GM23338 (cell line): Measurements from ENCODE around the gene B4GALT2. TPM values are rescaled to one million over a fixed set of nuclear protein-coding genes. Genes with fewer than 3 reads are reported as not detected.

Source experiments
- ATAC-seq: fragments of 200-7000 bp; cut with Tn5 transposase; 3 replicates; pipeline ENCODE4 v1.9.1; 2020
- DNase-seq: peaks from one replicate; pipeline ENCODE4 v3.0.0-alpha.2; 2015; ENCODE audit warnings: low spot score
- H2AFZ ChIP-seq: fragments of 200-600 bp; sonication (generic); 2 replicates; pipeline ENCODE4 v1.8.0; 2016; ENCODE audit warnings: antibody characterized with exemption, mild to moderate bottlenecking, moderate library complexity
- H3F3A ChIP-seq: fragments of 200-600 bp; sonication (generic); replicated peaks from 2 replicates; pipeline ENCODE4 v1.8.0; 2017; ENCODE audit warnings: antibody characterized with exemption, mixed run types, low read depth
- H3K27ac ChIP-seq: fragments of 200-600 bp; sonication (generic); 2 replicates; pipeline ENCODE4 v1.6.1; 2016; ENCODE audit warnings: low read depth
- H3K27me3 ChIP-seq: fragments of 200-600 bp; sonication (generic); 2 replicates; pipeline ENCODE4 v1.8.0; 2016; ENCODE audit warnings: mild to moderate bottlenecking, mixed run types, moderate library complexity; ENCODE audit not compliant: insufficient read depth
- H3K36me3 ChIP-seq: fragments of 200-600 bp; sonication (generic); 2 replicates; pipeline ENCODE4 v1.8.0; 2016; ENCODE audit warnings: mild to moderate bottlenecking; ENCODE audit not compliant: insufficient read depth
- H3K4me1 ChIP-seq: fragments of 200-600 bp; sonication (generic); 2 replicates; pipeline ENCODE4 v1.8.0; 2016; ENCODE audit warnings: mild to moderate bottlenecking, moderate library complexity; ENCODE audit not compliant: insufficient read depth
- H3K4me2 ChIP-seq: fragments of 200-600 bp; sonication (generic); 2 replicates; pipeline ENCODE4 v1.7.1; 2017; ENCODE audit warnings: mixed run types
- H3K4me3 ChIP-seq: fragments of 200-600 bp; sonication (generic); 2 replicates; pipeline ENCODE4 v1.6.1; 2016; ENCODE audit warnings: mixed run types
- H3K79me2 ChIP-seq: fragments of 200-600 bp; sonication (generic); replicated peaks from 2 replicates; pipeline ENCODE4 v1.8.0; 2017; ENCODE audit warnings: mild to moderate bottlenecking; ENCODE audit not compliant: insufficient read depth
- H3K9me2 ChIP-seq: fragments of 200-600 bp; sonication (generic); 2 replicates; pipeline ENCODE4 v1.8.0; 2017; ENCODE audit not compliant: insufficient read depth
- H4K20me1 ChIP-seq: fragments of 200-600 bp; sonication (generic); replicated peaks from 2 replicates; pipeline ENCODE4 v1.8.0; 2017; ENCODE audit warnings: mild to moderate bottlenecking; ENCODE audit not compliant: insufficient read depth
- H3K27ac Mint-ChIP-seq: 2 replicates; pipeline ENCODE4 v1.8.0; 2020; ENCODE audit warnings: inconsistent platforms, mild to moderate bottlenecking, moderate library complexity, mixed read lengths
- H3K27me3 Mint-ChIP-seq: 3 replicates; pipeline ENCODE4 v1.8.0; 2022; ENCODE audit warnings: low read depth, mild to moderate bottlenecking, moderate library complexity, mixed read lengths, inconsistent platforms; ENCODE audit not compliant: insufficient read depth, poor library complexity
- H3K36me3 Mint-ChIP-seq: 3 replicates; pipeline ENCODE4 v1.8.0; 2021; ENCODE audit warnings: low read depth, mild to moderate bottlenecking, inconsistent platforms, moderate library complexity, mixed read lengths
- H3K4me1 Mint-ChIP-seq: 3 replicates; pipeline ENCODE4 v1.8.0; 2020; ENCODE audit warnings: mild to moderate bottlenecking, inconsistent platforms, mixed read lengths
- H3K4me3 Mint-ChIP-seq: 3 replicates; pipeline ENCODE4 v1.8.0; 2021; ENCODE audit warnings: moderate library complexity, mild to moderate bottlenecking, inconsistent platforms, mixed read lengths
- H3K9me3 Mint-ChIP-seq: 3 replicates; pipeline ENCODE4 v1.8.0; 2020; ENCODE audit warnings: moderate library complexity, mild to moderate bottlenecking, inconsistent platforms, mixed read lengths
- CREB1 ChIP-seq: fragments of 250-450 bp; sonication (Bioruptor Pico); IDR thresholded peaks from 2 replicates; pipeline ENCODE4 v1.5.0; 2020; ENCODE audit warnings: low read depth, mild to moderate bottlenecking, moderate library complexity
- CTCF ChIP-seq, 2 experiments: fragments of 200-600 bp in 1 of 2; sonication (generic) in 1 of 2; conservative IDR thresholded peaks; 2 replicates each; pipeline versions ENCODE4 v1.5.1 to v1.6.1; 2016 to 2017; ENCODE audit warnings: antibody characterized with exemption in 2 of 2, low read depth in 2 of 2, mild to moderate bottlenecking in 2 of 2, moderate library complexity in 1 of 2
- ETS1 ChIP-seq: IDR thresholded peaks from 2 replicates; pipeline ENCODE4 v1.6.1; 2016; ENCODE audit warnings: antibody characterized with exemption
- EZH2 ChIP-seq: fragments of 200-600 bp; sonication (generic); IDR thresholded peaks from one replicate; pipeline ENCODE4 v1.8.0; 2017; ENCODE audit warnings: antibody characterized with exemption, mild to moderate bottlenecking, low read depth; ENCODE audit not compliant: unreplicated experiment
- EZH2phosphoT487 ChIP-seq: fragments of 200-600 bp; sonication (generic); IDR thresholded peaks from one replicate; pipeline ENCODE4 v1.8.1; 2018; ENCODE audit warnings: antibody characterized with exemption; ENCODE audit not compliant: unreplicated experiment
- JUNB ChIP-seq: IDR thresholded peaks from one replicate; pipeline ENCODE4 v1.6.1; 2016; ENCODE audit warnings: antibody characterized with exemption; ENCODE audit not compliant: unreplicated experiment
- NANOG ChIP-seq: IDR thresholded peaks from 2 replicates; pipeline ENCODE4 v1.6.1; 2016; ENCODE audit warnings: antibody characterized with exemption, borderline replicate concordance
- POLR2AphosphoS5 ChIP-seq: IDR thresholded peaks from 2 replicates; pipeline ENCODE4 v1.6.1; 2016; ENCODE audit warnings: antibody characterized with exemption, low read depth
- REST ChIP-seq: IDR thresholded peaks from one replicate; pipeline ENCODE4 v1.6.1; 2018; ENCODE audit warnings: antibody characterized with exemption; ENCODE audit not compliant: unreplicated experiment
- STAT1 ChIP-seq: IDR thresholded peaks from one replicate; pipeline ENCODE4 v1.6.1; 2016; ENCODE audit warnings: antibody characterized with exemption; ENCODE audit not compliant: unreplicated experiment
- ZNF114 ChIP-seq: fragments of 250-450 bp; sonication (Bioruptor Pico); IDR thresholded peaks from 2 replicates; pipeline ENCODE4 v1.5.0; 2020; ENCODE audit warnings: mild to moderate bottlenecking, moderate library complexity
- ZNF331 ChIP-seq: fragments of 250-450 bp; sonication (Bioruptor Pico); IDR thresholded peaks from 2 replicates; pipeline ENCODE4 v1.5.0; 2020; ENCODE audit warnings: low read depth, mild to moderate bottlenecking, moderate library complexity
- ZNF462 ChIP-seq: fragments of 250-450 bp; sonication (Bioruptor Pico); IDR thresholded peaks from 2 replicates; pipeline ENCODE4 v1.5.0; 2020; ENCODE audit warnings: mild to moderate bottlenecking, moderate library complexity
- polyA plus RNA-seq: library from polyadenylated mRNA; unstranded; fragments of >200 nt; fragmentation: Nextera tagmentation; extraction: Ambion mirVana; gene quantifications from 2 replicates; pipeline ENCODE4 v1.2.1, GENCODE V29; 2016
- total RNA-seq: library from RNA; depleted of rRNA; stranded (reverse); fragments of >200 nt; shearing (Covaris generic); gene quantifications from 2 replicates; pipeline ENCODE4 v1.2.3, GENCODE V29; 2014

Gene B4GALT2
- total and polyA plus RNA-seq, 2 experiments from 2014 or later = 22.4 to 63.1 TPM

GRCh38 chr1:43977376-43978263, 1.4 kb upstream of the B4GALT2 start:
- Histone ChIP-seq H3K27me3 (no peaks in the 10 kb centered on the region), H3K4me3 (peak overlapping the region; percentile 88), H3K36me3 (0 out of 2 replicates have a peak, but pooled peaks cover 7% of the 10 kb centered on the region), H3F3A (peaks cover 29% of the 10 kb centered on the region; the same call in 1 of the 2 replicates), H3K27ac (no peak overlapping the region), H3K4me2 (peak overlapping the region; percentile 98; the same call in 1 of the 2 replicates), H2AFZ (no peak overlapping the region), H3K4me1 (peaks cover 29% of the 10 kb centered on the region), H3K9me2 (no peaks in the 10 kb centered on the region), H4K20me1 (peaks cover 19% of the 10 kb centered on the region), H3K79me2 (peaks cover 16% of the 10 kb centered on the region)
- Mint-ChIP-seq H3K4me3 (peak overlapping the region; percentile 90; the same call in 2 of the 3 replicates), H3K4me1 (peaks cover 45% of the 10 kb centered on the region), H3K27ac (no peak overlapping the region), H3K36me3 (peaks cover 54% of the 10 kb centered on the region), H3K9me3 (no peaks in the 10 kb centered on the region), H3K27me3 (peaks cover 35% of the 10 kb centered on the region)
- TF ChIP-seq EZH2 (no peak), EZH2phosphoT487 (no peak), NANOG (no peak), STAT1 (no peak), ZNF462 (CRISPR knock-in tag) (no peak), CTCF (conservative IDR thresholded peaks at IDR 0.05; ENCODE audit: low read depth in 2 of 2) (no peak), ZNF331 (CRISPR knock-in tag) (no peak), JUNB (no peak), POLR2AphosphoS5 (no peak), ZNF114 (CRISPR knock-in tag) (no peak), CREB1 (CRISPR knock-in tag) (no peak), ETS1 (no peak), REST (no peak)
- ATAC-seq (no peak), DNase-seq (no peak)
